NCI-H187 (cell line): ENCODE data around the gene TBC1D22A.

ENCODE experiments used
- DNase-seq, 2 experiments: peaks; one replicate each; lab custom pipeline; 2025; lab: John Stamatoyannopoulos, UW

The TBC1D22A gene

DNA sequence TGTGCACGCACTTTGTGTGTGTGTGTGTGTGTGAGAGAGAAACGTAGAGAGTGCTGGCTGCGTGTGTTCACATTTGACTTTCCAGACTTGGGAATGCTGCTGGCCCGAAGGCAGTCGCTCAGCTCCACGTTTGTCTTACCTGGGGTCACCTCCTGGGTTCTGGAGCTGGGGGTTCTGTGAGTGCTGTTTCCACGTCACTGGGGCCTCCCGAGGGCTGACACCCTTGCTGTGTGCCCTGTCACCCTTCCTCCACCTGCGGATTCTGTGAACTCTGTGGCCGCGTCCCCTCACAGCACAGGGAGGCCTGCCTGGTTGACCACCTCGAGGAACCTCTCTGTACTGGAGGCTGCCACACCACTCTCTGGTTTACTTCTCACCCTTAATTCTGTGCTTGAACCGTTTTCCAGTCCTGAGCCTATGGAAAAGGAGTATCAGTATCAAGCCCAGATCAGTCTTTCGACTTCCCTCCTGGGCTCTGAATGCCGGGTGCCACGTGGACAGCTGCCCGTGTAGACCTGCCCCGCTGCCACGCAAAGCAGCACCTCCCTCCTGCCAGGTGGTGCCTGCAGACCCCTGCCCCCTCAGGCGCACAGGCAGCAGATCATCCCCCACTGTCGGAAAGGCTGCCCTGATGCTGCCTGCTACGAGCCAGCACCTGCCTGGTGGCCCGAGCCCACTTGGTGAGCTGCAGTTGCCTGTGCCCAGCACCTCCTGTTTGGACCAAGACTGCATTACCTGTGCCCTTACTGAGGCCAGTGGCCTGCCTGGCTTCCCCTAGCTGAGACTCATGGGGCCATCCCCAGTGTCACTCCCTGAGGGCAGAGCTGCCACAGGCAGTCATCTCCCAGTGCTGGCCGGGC, 233.3 kb downstream of the TBC1D22A start:
- DNase-seq: no peak

DNA sequence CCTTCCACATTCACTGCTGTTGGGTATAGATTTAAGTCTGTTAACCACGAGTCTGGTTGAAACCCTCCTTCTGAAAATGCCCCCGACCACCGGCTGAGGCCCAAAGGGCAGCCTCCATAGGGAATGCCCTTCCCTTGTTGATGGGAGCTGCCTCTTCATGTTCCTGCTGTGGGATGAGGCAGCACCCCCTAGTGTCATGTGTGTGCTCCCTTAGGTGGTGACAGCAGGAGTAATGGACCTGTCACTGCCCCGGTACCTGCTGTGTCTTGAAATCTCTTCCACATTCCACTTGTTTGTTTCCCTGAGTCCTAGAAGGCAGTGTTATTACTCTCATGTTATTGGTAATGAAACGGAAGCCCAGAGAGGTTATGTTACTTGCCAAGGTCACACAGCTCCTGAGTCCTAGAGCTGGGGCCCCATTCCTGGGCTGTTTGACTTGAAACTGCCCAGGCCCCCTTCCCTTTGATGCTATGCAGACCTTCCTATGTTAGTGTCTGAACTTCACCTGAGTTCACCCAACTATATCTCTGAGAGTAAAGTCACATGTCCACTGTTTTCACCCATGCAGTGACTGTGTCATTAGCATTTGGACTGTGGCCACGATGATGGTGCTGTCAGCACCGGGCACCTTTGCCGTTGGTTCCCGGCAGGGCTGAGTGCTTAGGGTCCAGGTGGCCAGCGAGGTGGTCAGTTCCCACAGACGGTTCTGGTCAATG, 234.3 kb downstream of the TBC1D22A start:
- DNase-seq: no peak

DNA sequence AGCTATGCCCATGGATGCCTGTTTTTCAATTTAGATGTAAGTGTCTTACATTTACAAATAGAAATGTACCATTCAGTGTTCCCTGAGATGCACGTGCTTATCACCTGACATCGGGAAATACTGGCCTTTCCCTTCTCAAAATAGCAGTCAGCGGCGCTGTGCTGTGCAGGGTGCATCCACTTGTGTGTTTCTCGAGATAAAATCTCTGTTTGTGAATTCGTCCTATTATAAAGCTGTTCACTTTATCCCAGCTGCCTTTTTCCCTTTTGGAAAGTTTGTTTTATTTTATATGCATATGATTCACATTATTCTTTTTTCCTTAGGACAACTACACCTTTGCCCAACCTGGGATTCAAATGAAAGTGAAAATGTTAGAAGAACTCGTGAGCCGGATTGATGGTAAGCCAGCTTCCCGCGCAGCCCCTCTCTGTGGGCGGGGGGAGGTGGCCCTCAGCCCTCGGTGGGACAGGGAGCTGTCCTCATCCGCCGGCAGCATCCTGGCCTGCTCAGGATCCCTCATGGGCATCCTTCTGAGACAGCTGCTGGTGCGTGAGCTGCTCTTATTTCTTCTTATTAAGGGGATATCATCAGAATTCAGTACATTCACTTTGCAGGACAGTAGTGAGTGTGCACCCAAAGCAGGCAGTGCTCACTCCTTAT, 235.0 kb downstream of the TBC1D22A start:
- no peak for DNase-seq

DNA sequence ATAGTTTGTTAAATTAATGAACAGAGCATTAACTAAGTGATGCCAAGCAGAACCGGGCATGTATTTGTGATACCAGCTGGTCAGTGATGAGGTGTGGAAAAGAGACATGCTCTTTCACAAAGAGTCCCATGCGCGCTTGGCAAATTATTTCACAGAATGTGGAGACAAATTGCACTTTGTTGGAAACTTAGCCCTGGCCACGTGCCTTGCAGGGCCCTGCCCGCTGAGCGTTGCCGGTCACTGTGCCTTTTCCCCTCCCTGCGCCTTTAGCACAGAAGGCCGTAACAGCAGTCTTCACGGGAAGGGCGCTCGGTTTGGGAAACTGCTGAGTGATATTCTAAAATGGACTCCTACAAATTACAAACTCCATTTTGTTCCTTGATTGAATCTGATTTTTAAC, 235.9 kb downstream of the TBC1D22A start:
- no peak for DNase-seq

DNA sequence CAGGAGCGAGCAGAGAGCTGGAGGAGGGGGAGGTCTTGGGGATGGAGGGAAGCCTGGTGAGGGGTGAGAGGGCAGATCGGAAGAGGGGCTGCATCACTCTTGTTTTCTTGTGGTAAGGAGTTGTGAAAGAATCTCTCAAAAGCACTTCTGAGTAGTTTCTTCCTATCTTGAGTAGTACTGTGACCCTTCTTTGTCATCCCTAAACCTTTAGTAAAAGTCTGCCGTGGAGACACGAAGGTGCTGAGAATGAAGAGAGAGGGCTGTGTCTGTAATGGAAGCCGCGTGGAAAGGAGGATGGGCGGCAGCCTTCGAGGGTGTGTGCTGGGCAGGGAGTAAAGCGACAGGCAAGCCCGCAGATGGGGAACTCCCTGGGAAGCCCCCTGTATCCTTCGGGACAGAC, 237.8 kb downstream of the TBC1D22A start:
- no peak for DNase-seq

DNA sequence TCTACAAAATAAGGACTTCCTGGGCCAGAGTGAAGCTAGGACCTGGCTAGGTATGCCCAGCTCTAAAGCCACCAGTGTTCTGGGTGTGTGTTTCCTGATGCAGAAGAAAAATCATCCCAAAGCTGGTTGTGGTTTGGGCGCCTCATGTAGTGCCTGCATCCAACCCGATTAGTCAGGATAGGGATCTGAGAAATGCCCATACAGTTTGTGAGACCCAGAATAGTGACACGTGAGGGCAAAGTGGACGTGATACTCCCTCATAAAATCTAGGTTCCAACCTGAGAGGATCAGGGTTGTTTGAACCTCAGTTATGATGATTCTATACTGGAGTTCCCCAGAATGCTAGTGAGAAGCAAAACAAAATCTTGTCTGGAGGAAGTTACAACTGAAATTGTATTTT, 238.4 kb downstream of the TBC1D22A start:
- no peak for DNase-seq

DNA sequence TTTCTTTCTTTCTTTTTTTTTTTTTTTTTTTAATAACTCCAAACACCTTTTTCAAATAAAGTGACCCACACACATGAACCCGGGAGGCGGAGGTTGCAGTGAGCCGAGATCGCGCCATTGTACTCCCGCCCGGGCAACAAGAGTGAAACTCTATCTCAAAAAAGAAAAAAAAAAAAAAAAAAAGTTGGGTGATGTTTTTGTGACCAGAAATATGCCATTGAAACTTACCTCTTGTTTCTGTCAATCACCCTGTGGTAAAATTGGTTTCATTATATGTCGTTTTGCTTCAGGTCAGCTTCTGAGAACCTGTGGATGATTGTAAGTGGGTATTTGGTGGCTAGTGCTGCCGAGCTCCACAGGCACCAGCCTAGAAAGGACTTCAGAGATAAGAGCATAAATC, 238.8 kb downstream of the TBC1D22A start:
- DNase-seq: no peak

DNA sequence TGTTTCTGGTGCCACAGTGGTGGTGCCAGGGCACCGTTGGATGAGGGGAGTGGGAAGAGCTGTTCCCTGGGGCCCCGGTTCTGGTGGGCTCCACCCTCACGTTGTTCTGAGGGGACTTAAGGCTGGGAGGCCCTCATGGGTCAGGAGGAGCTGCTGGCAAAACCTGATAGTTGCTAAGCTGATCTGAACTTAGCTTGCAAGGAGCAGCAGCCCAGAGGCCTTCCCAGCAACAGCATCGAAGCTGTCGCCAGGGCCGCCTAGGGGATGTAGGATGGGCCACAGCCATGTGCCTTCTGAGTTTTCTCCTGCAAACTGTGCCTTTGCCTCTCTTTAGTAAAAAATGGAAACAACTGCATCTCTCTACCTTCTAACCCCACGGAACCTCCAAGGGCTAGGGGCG, 240.2 kb downstream of the TBC1D22A start:
- DNase-seq: no peak

DNA sequence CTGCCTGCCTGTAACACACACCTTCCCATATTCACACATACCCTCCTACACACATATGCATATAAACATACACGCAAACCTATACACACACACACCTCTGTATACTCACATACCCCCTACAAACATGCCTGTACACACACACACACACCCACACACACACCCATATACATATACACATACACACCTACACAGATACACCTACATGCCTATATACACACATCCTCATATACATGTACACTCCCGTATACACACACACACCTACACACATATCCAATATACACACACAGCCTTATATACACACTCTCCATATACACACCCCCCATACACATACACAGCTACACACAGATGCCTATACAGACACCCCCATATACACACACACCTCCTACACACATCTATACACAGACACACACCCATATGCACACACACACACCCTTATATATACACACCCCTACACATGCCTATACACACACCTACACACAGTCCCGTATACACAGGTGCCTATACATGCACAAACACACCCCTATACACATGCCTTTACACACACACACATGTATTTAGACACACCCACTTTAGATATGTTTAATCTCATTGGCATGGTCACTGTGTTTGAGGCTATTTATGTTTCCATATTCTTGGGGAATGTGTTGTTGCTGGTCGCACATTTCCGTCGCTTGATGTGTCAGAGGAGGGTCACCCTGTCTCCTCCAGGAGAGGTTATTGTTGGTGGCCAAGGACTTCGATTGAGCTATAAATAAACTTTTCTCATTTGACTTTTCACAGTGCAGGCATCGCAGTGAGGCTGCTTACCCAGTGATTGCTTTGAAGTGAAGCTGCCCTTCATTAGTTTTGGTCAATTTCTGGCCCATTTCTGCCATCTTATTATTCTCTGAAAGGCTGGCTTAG, 243.3 kb downstream of the TBC1D22A start:
- no peak for DNase-seq

DNA sequence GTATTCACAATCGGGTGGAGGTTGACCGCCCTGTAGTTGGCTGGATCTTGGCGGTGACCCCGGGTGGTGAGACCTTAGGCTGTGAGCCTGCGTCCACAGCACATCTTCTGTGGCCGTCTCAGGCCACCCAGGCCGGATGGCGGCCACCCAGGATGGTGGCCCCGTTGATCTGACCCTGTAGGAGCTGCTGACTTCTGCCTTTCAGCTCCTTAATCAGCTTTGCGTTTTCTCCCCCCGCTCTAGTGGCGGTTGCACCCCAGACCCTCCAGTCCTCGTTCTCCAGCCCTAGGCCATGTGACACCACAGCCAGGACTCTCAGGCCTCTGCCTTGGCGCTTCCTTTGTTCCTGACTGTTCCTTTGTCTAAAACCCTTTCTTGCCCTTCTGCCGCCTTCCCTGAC, 244.0 kb downstream of the TBC1D22A start:
- DNase-seq: no peak

DNA sequence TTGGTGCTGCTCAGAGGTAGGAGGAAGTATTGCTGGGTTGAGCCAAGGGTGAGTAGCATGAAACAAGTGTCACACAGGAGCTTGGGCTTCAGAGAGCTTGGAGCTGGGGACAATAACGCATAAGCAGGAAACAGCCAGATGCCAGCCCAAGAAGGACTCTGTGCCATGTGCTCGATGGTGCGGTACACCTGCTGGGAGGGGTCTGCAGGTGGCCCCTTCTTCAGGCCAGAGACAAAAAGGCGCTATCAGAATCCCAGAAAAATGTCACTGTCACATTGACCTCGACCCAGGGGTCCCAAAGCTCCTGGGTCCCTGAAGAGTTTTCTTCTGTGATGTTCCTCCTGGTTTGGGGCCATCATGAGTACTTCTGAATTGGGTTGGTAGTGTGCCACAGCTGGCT, 244.4 kb downstream of the TBC1D22A start:
- no peak for DNase-seq

DNA sequence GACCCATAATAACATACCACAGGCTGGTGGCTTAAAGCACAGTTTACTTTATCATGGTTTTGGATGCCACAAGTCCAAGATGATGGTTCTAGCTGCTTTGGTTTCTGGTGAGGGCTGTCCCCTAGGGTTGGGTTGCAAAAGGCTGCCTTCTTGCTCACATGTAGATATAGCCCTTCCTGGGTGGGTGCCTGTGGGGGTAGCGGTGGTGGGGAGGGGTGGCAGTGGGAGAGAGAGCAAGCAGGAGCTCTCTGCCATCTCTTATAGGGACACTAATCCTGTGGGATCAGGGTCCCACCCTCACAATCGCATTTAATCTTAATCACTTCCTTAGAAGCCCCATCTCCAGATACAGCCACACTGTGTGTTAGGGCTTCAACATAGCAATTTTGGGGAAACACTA, 245.0 kb downstream of the TBC1D22A start:
- DNase-seq: no peak

DNA sequence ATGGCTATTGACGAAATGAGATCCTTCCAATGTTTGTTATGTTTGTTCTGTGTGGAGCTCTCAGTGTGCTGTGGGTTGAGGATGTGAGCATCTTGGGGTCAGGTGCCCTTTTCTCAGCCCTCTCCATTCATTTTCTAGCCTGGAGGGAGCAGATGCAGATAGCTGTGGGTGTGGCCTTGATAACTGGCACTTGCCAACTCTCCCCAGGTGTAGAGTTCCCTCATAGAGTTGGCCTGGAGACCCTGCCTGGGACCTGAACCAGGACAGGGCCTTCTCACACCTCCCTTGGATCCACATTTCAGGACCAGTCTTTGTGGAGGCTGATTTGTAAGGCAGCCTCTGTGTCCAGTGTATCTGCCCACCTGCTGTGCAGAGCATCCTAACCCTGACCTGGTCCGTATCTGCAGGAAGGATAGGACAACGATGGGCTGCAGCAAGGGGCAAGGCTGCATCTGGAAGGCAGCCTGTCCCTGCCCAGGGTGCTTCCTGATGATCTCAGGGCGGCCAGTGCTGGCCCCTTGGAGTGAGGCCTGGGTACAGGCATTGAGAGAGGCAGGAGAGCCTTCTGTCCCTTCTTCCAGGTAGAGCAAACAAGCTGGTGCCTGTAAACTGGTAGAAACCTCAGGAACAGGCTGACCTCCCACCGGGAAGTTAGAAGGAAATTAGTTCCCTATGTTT, 245.9 kb downstream of the TBC1D22A start:
- no peak for DNase-seq

DNA sequence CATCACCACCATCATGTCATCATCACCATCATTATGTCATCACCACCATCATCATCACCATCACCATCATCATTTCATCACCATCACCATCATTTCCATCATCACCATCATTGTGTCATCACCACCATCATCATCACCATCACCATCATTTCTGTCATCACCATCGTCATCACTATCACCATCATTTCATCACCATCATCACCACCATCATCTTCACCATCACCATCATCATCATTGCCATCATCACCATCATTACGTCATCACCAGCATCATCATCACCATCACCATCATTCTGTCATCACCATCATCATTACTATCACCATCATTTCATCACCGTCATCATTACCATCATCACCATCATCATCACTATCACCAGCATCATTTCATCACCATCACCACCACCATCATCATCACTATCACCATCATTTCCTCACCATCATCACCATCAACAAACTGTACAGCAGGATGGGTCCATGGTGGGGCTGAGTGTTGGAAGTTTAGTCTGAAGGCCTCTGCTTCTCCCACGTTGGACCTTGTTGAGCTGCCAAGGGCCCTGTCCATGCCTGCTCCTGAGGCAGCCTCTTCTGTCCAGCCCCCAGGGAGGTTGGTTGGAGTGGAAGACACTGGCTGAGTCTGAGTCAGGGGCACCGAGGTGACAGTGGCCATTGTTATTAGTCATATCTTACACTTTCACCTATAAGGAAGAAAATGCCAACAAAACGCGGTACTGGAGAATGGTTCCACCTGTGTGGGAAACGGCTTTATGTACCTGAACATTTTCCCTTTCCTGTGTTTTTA, 247.1 kb downstream of the TBC1D22A start:
- DNase-seq: no peak

DNA sequence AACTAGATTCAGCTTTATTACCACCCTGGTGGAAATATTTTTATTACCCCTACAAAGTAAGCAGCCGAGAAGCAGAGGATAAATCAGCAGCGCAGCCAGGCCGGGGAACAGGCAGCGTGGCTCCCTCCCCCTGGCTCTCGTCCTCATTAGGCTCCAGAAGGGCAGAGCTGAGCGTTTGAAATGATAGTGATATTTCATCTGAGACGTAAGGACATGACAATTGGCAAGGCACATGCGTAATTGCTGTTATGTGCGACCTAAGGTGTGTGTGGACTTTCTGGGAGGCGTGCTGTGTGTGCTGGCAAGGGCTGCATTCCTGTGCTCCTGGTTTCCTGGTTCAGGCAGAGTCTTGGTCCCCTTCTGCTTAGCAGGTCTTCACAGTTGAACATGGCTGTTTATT, 247.8 kb downstream of the TBC1D22A start:
- DNase-seq: no peak

DNA sequence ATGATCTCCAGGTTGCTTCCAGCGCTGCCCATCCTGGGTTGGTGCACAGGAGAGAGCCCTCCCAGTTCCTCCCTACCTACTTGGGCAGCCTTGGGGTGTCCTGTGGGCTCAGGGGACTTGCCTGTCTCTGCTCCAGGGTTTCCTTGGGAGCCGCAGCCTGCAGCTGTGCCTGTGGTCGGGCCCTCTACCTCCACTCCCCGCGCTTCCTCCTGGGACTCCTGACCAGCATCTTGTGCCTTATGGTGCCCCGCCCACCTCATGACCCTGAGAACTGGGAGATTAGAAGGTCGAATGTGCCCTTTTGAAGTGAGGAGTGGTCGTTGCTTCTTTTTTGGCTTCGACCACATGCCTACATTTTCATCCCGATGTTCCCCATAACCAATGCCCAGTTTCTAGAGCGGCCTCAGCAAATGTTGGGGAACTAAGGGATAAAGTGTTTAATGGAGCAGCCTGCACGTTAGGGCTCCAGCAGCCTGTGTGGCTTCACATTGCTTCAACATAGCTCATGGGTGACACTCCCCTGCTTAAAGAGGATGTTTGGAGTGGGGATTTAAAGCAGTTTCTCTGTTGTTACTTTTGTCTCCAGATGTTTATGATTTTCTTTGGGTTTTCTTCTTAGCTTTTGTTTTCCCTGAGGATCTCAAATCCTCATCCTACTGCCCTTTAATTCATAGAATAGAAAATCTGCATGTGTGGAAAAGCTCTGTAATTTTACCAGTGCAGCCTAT, 248.8 kb downstream of the TBC1D22A start:
- no peak for DNase-seq

DNA sequence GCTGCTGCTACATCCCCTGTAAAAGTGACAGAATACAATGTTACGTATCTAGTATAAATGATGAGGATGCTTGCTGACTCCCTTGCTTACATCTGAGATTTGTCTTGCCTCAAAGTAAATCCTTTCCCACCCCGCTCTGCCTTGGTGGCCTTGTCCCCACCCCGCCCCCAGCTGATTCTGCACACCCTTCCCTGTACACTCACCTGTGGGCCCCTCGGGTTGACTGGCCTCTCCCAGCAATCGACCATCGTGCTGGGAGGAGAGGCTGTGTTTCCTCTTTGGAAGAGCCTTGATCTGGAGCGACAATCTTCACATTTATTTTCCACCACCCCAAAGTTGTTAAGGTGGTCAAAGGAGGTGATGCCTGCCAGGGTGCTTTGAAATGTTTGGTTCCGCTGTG, 249.4 kb downstream of the TBC1D22A start:
- no peak for DNase-seq

DNA sequence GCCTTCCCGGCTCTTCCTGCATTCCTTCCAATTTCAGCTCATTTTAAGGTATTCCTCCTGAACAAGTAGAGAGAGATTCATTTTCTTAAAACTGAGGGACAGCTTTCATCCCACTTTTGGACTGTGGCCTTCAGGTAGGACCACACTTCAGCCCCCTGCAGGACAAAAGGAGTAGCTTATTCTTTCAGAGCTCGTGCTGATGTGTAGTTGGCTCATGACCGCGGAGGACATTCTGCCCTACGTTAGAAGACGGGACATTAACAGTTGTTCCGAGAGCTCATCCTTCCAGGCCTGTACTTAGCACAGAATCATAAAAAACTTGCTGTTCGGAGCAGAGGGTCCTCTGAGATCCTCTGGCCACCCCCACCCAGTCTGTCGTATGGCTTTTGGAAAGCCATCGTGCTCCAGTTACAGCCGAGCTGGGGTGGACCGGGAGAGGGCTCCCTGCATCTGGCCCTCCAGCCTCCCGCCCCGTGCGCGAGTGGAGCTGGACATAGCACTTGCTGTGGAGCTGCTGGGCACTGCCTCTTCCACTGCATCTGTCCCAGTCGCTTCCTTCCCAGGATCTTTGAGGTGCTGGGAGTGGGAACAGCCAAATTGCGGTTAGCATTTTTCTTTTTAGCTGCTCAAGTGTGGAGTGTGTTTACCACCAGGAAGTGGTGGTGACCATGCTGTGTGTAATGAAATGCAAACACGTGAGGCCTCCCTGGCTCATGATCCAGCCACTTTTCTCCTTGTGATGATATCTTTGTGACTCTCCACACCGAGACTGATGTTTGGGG, 250.3 kb downstream of the TBC1D22A start:
- no peak for DNase-seq
